H9 (cell line): Measurements from ENCODE around the gene PLPPR2. TPM values are rescaled to one million over a fixed set of nuclear protein-coding genes. Genes with fewer than 3 reads are reported as not detected.
"Not testable (repeated sequence)": the region's sequence is repeated elsewhere in the genome, so short reads cannot be mapped to it uniquely, and the experiment has no call there.

Experiments
- DNase-seq: peaks from one replicate; pipeline ENCODE4 v3.0.0-alpha.2; 2017
- H2AFZ ChIP-seq: one replicate; pipeline ENCODE4 v1.6.1; 2013; ENCODE audit warnings: mild to moderate bottlenecking, low read length, control low read depth, moderate library complexity
- H2AK5ac ChIP-seq: 2 replicates; pipeline ENCODE4 v1.6.1; 2013; ENCODE audit warnings: low read length, control low read depth, mixed read lengths; ENCODE audit not compliant: insufficient read length
- H2BK120ac ChIP-seq: one replicate; pipeline ENCODE4 v1.6.1; 2013; ENCODE audit warnings: low read depth, mild to moderate bottlenecking, low read length, control low read depth, inconsistent platforms; ENCODE audit not compliant: poor library complexity, severe bottlenecking
- H2BK12ac ChIP-seq: 2 replicates; pipeline ENCODE4 v1.6.1; 2013; ENCODE audit warnings: low read length, control low read depth, mixed read lengths, low read depth; ENCODE audit not compliant: insufficient read length
- H2BK15ac ChIP-seq: 2 replicates; pipeline ENCODE4 v1.6.1; 2013; ENCODE audit warnings: low read depth, low read length, control low read depth
- H2BK20ac ChIP-seq: one replicate; pipeline ENCODE4 v1.6.1; 2013; ENCODE audit warnings: low read depth, mild to moderate bottlenecking, low read length, control low read depth, inconsistent platforms; ENCODE audit not compliant: poor library complexity, severe bottlenecking
- H2BK5ac ChIP-seq: 2 replicates; pipeline ENCODE4 v1.6.1; 2013; ENCODE audit warnings: low read length, control low read depth, mixed read lengths; ENCODE audit not compliant: insufficient read length
- H3K14ac ChIP-seq: 2 replicates; pipeline ENCODE4 v1.6.1; 2013; ENCODE audit warnings: low read length, control low read depth; ENCODE audit not compliant: insufficient read depth
- H3K18ac ChIP-seq: 2 replicates; pipeline ENCODE4 v1.6.1; 2013; ENCODE audit warnings: low read depth, mild to moderate bottlenecking, mixed read lengths, low read length, control low read depth; ENCODE audit not compliant: insufficient read length
- H3K23ac ChIP-seq: 2 replicates; pipeline ENCODE4 v1.6.1; 2013; ENCODE audit warnings: low read length, control low read depth, mixed read lengths, low read depth; ENCODE audit not compliant: insufficient read length
- H3K23me2 ChIP-seq: 2 replicates; pipeline ENCODE4 v1.6.1; 2013; ENCODE audit warnings: low read depth, mild to moderate bottlenecking, mixed read lengths, low read length, control low read depth; ENCODE audit not compliant: insufficient read length, poor library complexity, severe bottlenecking
- H3K27ac ChIP-seq: 2 replicates; pipeline ENCODE4 v1.5.1; 2013; ENCODE audit warnings: low read length, control low read depth, mixed read lengths, low read depth; ENCODE audit not compliant: insufficient read length
- H3K27me3 ChIP-seq: 2 replicates; pipeline ENCODE4 v1.6.1; 2013; ENCODE audit warnings: low read length, control low read depth, inconsistent platforms; ENCODE audit not compliant: insufficient read depth
- H3K4ac ChIP-seq: 2 replicates; pipeline ENCODE4 v1.6.1; 2013; ENCODE audit warnings: low read depth, mild to moderate bottlenecking, control low read depth, inconsistent platforms, low read length, moderate library complexity
- H3K4me1 ChIP-seq: 2 replicates; pipeline ENCODE4 v1.6.1; 2013; ENCODE audit warnings: low read length, control low read depth, inconsistent platforms; ENCODE audit not compliant: insufficient read depth
- H3K4me2 ChIP-seq: 2 replicates; pipeline ENCODE4 v1.6.1; 2013; ENCODE audit warnings: low read length, control low read depth, mixed read lengths; ENCODE audit not compliant: insufficient read length, insufficient read depth
- H3K56ac ChIP-seq: 2 replicates; pipeline ENCODE4 v1.6.1; 2013; ENCODE audit warnings: low read depth, mild to moderate bottlenecking, mixed read lengths, low read length, control low read depth; ENCODE audit not compliant: insufficient read length
- H3K79me1 ChIP-seq: 2 replicates; pipeline ENCODE4 v1.6.1; 2013; ENCODE audit warnings: low read depth, mild to moderate bottlenecking, moderate library complexity, low read length, control low read depth, inconsistent platforms; ENCODE audit not compliant: insufficient read depth, poor library complexity, severe bottlenecking
- H3K79me2 ChIP-seq: 2 replicates; pipeline ENCODE4 v1.6.1; 2013; ENCODE audit warnings: low read length, control low read depth, inconsistent platforms; ENCODE audit not compliant: insufficient read depth
- H3K9ac ChIP-seq: 2 replicates; pipeline ENCODE4 v1.6.1; 2013; ENCODE audit warnings: low read length, control low read depth, mixed read lengths; ENCODE audit not compliant: insufficient read length; ENCODE audit errors: extremely low read depth
- H3K9me3 ChIP-seq: one replicate; pipeline ENCODE4 v1.6.1; 2013; ENCODE audit warnings: low read depth, low read length, inconsistent platforms; ENCODE audit not compliant: control insufficient read depth
- H3T11ph ChIP-seq: one replicate; pipeline ENCODE4 v1.6.1; 2013; ENCODE audit warnings: mild to moderate bottlenecking, low read length, control low read depth, inconsistent platforms
- H4K20me1 ChIP-seq: one replicate; pipeline ENCODE4 v1.6.1; 2013; ENCODE audit not compliant: control insufficient read depth, insufficient read length, insufficient read depth
- H4K5ac ChIP-seq: 2 replicates; pipeline ENCODE4 v1.6.1; 2013; ENCODE audit warnings: low read depth, mild to moderate bottlenecking, mixed read lengths, low read length, control low read depth; ENCODE audit not compliant: insufficient read length
- H4K8ac ChIP-seq: replicated peaks from 2 replicates; pipeline ENCODE4 v1.6.1; 2013; ENCODE audit warnings: low read length, control low read depth, mixed read lengths, low read depth; ENCODE audit not compliant: insufficient read length
- H4K91ac ChIP-seq: 2 replicates; pipeline ENCODE4 v1.6.1; 2013; ENCODE audit warnings: low read depth, mild to moderate bottlenecking, moderate library complexity, mixed read lengths, low read length, control low read depth; ENCODE audit not compliant: insufficient read length
- H3K27ac Mint-ChIP-seq, 3 experiments: 2 replicates in 2 of 3; 3 replicates in 1 of 3; pipeline ENCODE4 v1.8.0; 2020 to 2021; ENCODE audit warnings: mixed read lengths in 3 of 3, mild to moderate bottlenecking in 1 of 3, moderate library complexity in 1 of 3
- H3K27me3 Mint-ChIP-seq: 2 replicates; pipeline ENCODE4 v1.8.0; 2021; ENCODE audit warnings: low read depth, mild to moderate bottlenecking, moderate library complexity, mixed read lengths
- H3K36me3 Mint-ChIP-seq, 3 experiments: 2 replicates in 2 of 3; 3 replicates in 1 of 3; pipeline ENCODE4 v1.8.0; 2020 to 2021; ENCODE audit warnings: low read depth in 3 of 3, mixed read lengths in 3 of 3; ENCODE audit not compliant: insufficient read depth in 1 of 3
- H3K4me1 Mint-ChIP-seq, 2 experiments: 2 replicates each; pipeline ENCODE4 v1.8.0; 2020; ENCODE audit warnings: mixed read lengths in 2 of 2
- H3K4me3 Mint-ChIP-seq, 2 experiments: 2 replicates in 1 of 2; 3 replicates in 1 of 2; pipeline ENCODE4 v1.8.0; 2020 to 2021; ENCODE audit warnings: mild to moderate bottlenecking in 2 of 2, mixed read lengths in 2 of 2, moderate library complexity in 1 of 2
- H3K9me3 Mint-ChIP-seq, 2 experiments: 2 replicates in 1 of 2; 3 replicates in 1 of 2; pipeline ENCODE4 v1.8.0; 2020; ENCODE audit warnings: mild to moderate bottlenecking in 2 of 2, mixed read lengths in 2 of 2, moderate library complexity in 1 of 2
- WGBS: extraction: QIAGEN DNeasy Blood & Tissue Kit; methylation state at CpG from one replicate; pipeline ENCODE4 v1.1.7; 2013; ENCODE audit warnings: missing lambda C conversion rate, low lambda C conversion rate, mixed read lengths; ENCODE audit not compliant: insufficient read length; ENCODE audit errors: extremely low coverage; 5-methylcytosine and 5-hydroxymethylcytosine counted together
- total RNA-seq: library from RNA; stranded (reverse); gene quantifications from 2 replicates; pipeline ENCODE4 v1.2.1, GENCODE V29; 2021
- TF ChIP-seq, protein P1 (sequence below): fragments of 200-600 bp; sonication (generic); conservative IDR thresholded peaks from 3 replicates; pipeline ENCODE4 v1.8.0; 2021; ENCODE audit warnings: antibody characterized with exemption, mild to moderate bottlenecking

The PLPPR2 gene
- total RNA-seq, 1 experiment from 2014 or later = 8.0 TPM

GRCh38 chr19:11378319-11379189 is 23.3 kb downstream of the PLPPR2 start:
- no peak overlapping the region for H3K14ac ChIP-seq
- no peak overlapping the region for H2BK20ac ChIP-seq
- TF ChIP-seq, protein P1, sequence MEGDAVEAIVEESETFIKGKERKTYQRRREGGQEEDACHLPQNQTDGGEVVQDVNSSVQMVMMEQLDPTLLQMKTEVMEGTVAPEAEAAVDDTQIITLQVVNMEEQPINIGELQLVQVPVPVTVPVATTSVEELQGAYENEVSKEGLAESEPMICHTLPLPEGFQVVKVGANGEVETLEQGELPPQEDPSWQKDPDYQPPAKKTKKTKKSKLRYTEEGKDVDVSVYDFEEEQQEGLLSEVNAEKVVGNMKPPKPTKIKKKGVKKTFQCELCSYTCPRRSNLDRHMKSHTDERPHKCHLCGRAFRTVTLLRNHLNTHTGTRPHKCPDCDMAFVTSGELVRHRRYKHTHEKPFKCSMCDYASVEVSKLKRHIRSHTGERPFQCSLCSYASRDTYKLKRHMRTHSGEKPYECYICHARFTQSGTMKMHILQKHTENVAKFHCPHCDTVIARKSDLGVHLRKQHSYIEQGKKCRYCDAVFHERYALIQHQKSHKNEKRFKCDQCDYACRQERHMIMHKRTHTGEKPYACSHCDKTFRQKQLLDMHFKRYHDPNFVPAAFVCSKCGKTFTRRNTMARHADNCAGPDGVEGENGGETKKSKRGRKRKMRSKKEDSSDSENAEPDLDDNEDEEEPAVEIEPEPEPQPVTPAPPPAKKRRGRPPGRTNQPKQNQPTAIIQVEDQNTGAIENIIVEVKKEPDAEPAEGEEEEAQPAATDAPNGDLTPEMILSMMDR = peak; percentile 70
- H2BK120ac ChIP-seq = no peak overlapping the region
- no peak overlapping the region for H3K23ac ChIP-seq
- H4K20me1 ChIP-seq = peaks cover 4% of the 10 kb centered on the region
- no peak overlapping the region for H2BK12ac ChIP-seq
- WGBS = no CpG with 5 or more reads among the region's 8 CpGs
- H3K4me1 ChIP-seq = no peaks in the 10 kb centered on the region
- H3K4me2 ChIP-seq = no peak overlapping the region
- H4K91ac ChIP-seq = no peak overlapping the region
- H3K79me2 ChIP-seq = no peaks in the 10 kb centered on the region
- H3K9me3 Mint-ChIP-seq = no peaks in the 10 kb centered on the region
- H3K27me3 ChIP-seq = no peaks in the 10 kb centered on the region
- H3K27ac ChIP-seq = no peak overlapping the region
- no peak overlapping the region for H3K27ac Mint-ChIP-seq
- H3K18ac ChIP-seq = no peak overlapping the region
- peaks cover 15 to 30% of the 10 kb centered on the region in 2 experiments for H3K4me1 Mint-ChIP-seq
- H2AFZ ChIP-seq = no peak overlapping the region
- peaks cover 2% of the 10 kb centered on the region; the same call in 1 of the 2 replicates for H3K27me3 Mint-ChIP-seq
- no peak overlapping the region for H2BK5ac ChIP-seq
- H3K56ac ChIP-seq = no peak overlapping the region
- H4K8ac ChIP-seq = no peak overlapping the region
- H3K9ac ChIP-seq = no peak overlapping the region
- H2AK5ac ChIP-seq = no peak overlapping the region
- no peak overlapping the region for H2BK15ac ChIP-seq
- no peak overlapping the region for H3K4ac ChIP-seq
- no peaks in the 10 kb centered on the region for H3K9me3 ChIP-seq
- H3K4me3 Mint-ChIP-seq = no peak overlapping the region
- peaks cover 13% of the 10 kb centered on the region for H3K23me2 ChIP-seq
- DNase-seq = peak; percentile 82
- peaks cover 4 to 19% (median 18%) of the 10 kb centered on the region in 3 experiments; a peak in 6 of 7 replicates for H3K36me3 Mint-ChIP-seq
- H3K79me1 ChIP-seq = no peaks in the 10 kb centered on the region
- no peak overlapping the region for H3T11ph ChIP-seq
- H4K5ac ChIP-seq = no peak overlapping the region

DNA sequence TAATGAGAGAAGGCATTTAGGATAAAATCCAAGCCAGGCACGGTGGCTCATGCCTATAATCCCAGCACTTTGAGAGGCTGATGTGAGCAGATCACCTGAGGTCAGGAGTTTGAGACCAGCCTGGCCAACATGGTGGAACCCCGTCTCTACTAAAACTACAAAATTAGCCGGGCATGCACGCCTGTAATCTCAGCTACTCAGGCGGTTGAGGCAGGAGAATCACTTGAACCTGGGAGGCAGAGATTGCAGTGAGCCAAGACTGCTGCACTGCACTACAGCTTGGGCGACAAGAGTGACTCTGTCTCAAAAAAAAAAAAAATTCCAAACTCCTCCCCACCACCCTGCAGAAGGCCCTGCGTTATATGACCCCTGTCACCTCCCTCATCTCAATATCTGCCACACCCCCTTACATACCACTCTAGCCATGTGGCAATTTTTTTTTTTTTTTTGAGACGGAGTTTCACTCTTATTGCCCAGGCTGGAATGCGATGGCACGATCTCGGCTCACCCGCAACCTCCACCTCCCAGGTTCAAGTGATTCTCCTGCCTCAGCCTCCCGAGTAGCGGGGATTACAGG is 24.1 kb downstream of the PLPPR2 start:
- H3K27me3 Mint-ChIP-seq, H2BK120ac ChIP-seq, H3K23ac ChIP-seq, H3K56ac ChIP-seq, H3K9me3 Mint-ChIP-seq, H3K4ac ChIP-seq, H2AK5ac ChIP-seq, H4K20me1 ChIP-seq, H4K5ac ChIP-seq, H4K8ac ChIP-seq, H3K79me1 ChIP-seq, H3K9ac ChIP-seq, H2AFZ ChIP-seq, H3K27ac ChIP-seq, H3K4me2 ChIP-seq, H2BK15ac ChIP-seq, H3K27me3 ChIP-seq, H2BK5ac ChIP-seq, H2BK20ac ChIP-seq, H3K14ac ChIP-seq, H3K18ac ChIP-seq, H3T11ph ChIP-seq, DNase-seq, H2BK12ac ChIP-seq, H3K79me2 ChIP-seq, H3K27ac Mint-ChIP-seq, H3K9me3 ChIP-seq, H4K91ac ChIP-seq, H3K4me1 ChIP-seq: not testable (repeated sequence)
- peaks cover 4 to 19% (median 18%) of the 10 kb centered on the region in 3 experiments; a peak in 6 of 7 replicates for H3K36me3 Mint-ChIP-seq
- no CpG with 5 or more reads among the region's 14 CpGs for WGBS
- peaks cover 15 to 31% of the 10 kb centered on the region in 2 experiments for H3K4me1 Mint-ChIP-seq
- peak overlapping the region in 1 of 2 experiments; percentile 26; a peak in 1 of 5 replicates for H3K4me3 Mint-ChIP-seq
- H3K23me2 ChIP-seq = peaks cover 18% of the 10 kb centered on the region
